Hepatocyte (in vitro differentiated cells): ENCODE measurements around the gene PPFIBP2. TPM values are rescaled to one million over a fixed set of nuclear protein-coding genes. Genes with fewer than 3 reads are reported as not detected.
"Not testable (repeated sequence)": the region's sequence is repeated elsewhere in the genome, so short reads cannot be mapped to it uniquely, and the experiment has no call there.

Experiments
- DNase-seq: peaks from one replicate; pipeline ENCODE4 v3.0.0-alpha.2; 2016; ENCODE audit warnings: low spot score
- H2AFZ ChIP-seq: fragments of 200-600 bp; sonication (generic); 2 replicates; pipeline ENCODE4 v1.6.0; 2016; ENCODE audit warnings: antibody characterized with exemption, mild to moderate bottlenecking
- H3K27ac ChIP-seq: fragments of 200-600 bp; sonication (generic); 2 replicates; pipeline ENCODE4 v1.5.1; 2016; ENCODE audit warnings: mild to moderate bottlenecking
- H3K27me3 ChIP-seq: fragments of 200-600 bp; sonication (generic); 2 replicates; pipeline ENCODE4 v1.6.1; 2016
- H3K36me3 ChIP-seq: fragments of 200-600 bp; sonication (generic); replicated peaks from 2 replicates; pipeline ENCODE4 v1.5.1; 2016; ENCODE audit warnings: low read depth; ENCODE audit not compliant: insufficient read depth
- H3K4me1 ChIP-seq: fragments of 200-600 bp; sonication (generic); 2 replicates; pipeline ENCODE4 v1.5.1; 2016; ENCODE audit warnings: mild to moderate bottlenecking, moderate library complexity; ENCODE audit not compliant: insufficient read depth
- H3K4me2 ChIP-seq: fragments of 200-600 bp; sonication (generic); 2 replicates; pipeline ENCODE4 v1.6.0; 2016
- H3K4me3 ChIP-seq: fragments of 200-600 bp; sonication (generic); 2 replicates; pipeline ENCODE4 v1.5.1; 2016; ENCODE audit warnings: mild to moderate bottlenecking
- H3K79me2 ChIP-seq: fragments of 200-600 bp; sonication (generic); 2 replicates; pipeline ENCODE4 v1.6.0; 2017; ENCODE audit warnings: mild to moderate bottlenecking
- H3K9me2 ChIP-seq: fragments of 200-600 bp; sonication (generic); replicated peaks from 2 replicates; pipeline ENCODE4 v1.6.0; 2017; ENCODE audit warnings: mild to moderate bottlenecking; ENCODE audit not compliant: insufficient read depth
- H3K9me3 ChIP-seq: fragments of 200-600 bp; sonication (generic); 2 replicates; pipeline ENCODE4 v1.5.1; 2016; ENCODE audit warnings: low read depth, mild to moderate bottlenecking
- H4K20me1 ChIP-seq: fragments of 200-600 bp; sonication (generic); 2 replicates; pipeline ENCODE4 v1.6.0; 2016; ENCODE audit warnings: mild to moderate bottlenecking; ENCODE audit not compliant: insufficient read depth, poor library complexity, severe bottlenecking
- CTCF ChIP-seq: fragments of 200-600 bp; sonication (generic); IDR thresholded peaks from 2 replicates; pipeline ENCODE4 v1.5.1; 2016; ENCODE audit warnings: antibody characterized with exemption, mild to moderate bottlenecking; ENCODE audit not compliant: poor library complexity
- EZH2 ChIP-seq: fragments of 200-600 bp; sonication (generic); IDR thresholded peaks from 2 replicates; pipeline ENCODE4 v1.6.1; 2016; ENCODE audit warnings: antibody characterized with exemption, mild to moderate bottlenecking, borderline replicate concordance
- EZH2phosphoT487 ChIP-seq: fragments of 200-600 bp; sonication (generic); IDR thresholded peaks from one replicate; pipeline ENCODE4 v1.6.1; 2018; ENCODE audit warnings: antibody characterized with exemption, mild to moderate bottlenecking, low read depth, moderate library complexity; ENCODE audit not compliant: unreplicated experiment, severe bottlenecking
- WGBS: methylation state at CpG from one replicate; pipeline ENCODE4 v1.1.6; 2016; ENCODE audit warnings: low lambda C conversion rate; ENCODE audit errors: missing lambda C conversion rate; 5-methylcytosine and 5-hydroxymethylcytosine counted together
- polyA plus RNA-seq: library from polyadenylated mRNA; unstranded; fragments of >200 nt; fragmentation: Nextera tagmentation; extraction: Ambion mirVana; gene quantifications from 2 replicates; pipeline ENCODE4 v1.2.1, GENCODE V29; 2016
- total RNA-seq: library from RNA; depleted of rRNA; stranded (reverse); fragments of >200 nt; gene quantifications from 2 replicates; pipeline ENCODE4 v1.2.3, GENCODE V29; 2014

Gene PPFIBP2
- total and polyA plus RNA-seq, 2 experiments from 2014 or later, result 33.9 to 55.8 TPM

GRCh38 chr11:7657306-7658025 lies 143.7 kb downstream of the PPFIBP2 start:
- DNase-seq, result peak; percentile 74
- no peaks in the 10 kb centered on the region for H3K9me2 ChIP-seq
- TF ChIP-seq CTCF (peak; percentile 53), EZH2phosphoT487 (no peak)
- no peak overlapping the region for H3K4me3 ChIP-seq
- WGBS, result 76% methylated on average over 15 of the region's 15 CpGs
- H3K4me1 ChIP-seq, result no peaks in the 10 kb centered on the region
- no peaks in the 10 kb centered on the region for H3K36me3 ChIP-seq
- no peaks in the 10 kb centered on the region for H3K9me3 ChIP-seq
- H3K4me2 ChIP-seq, result no peak overlapping the region
- H3K79me2 ChIP-seq, result no peaks in the 10 kb centered on the region
- no peaks in the 10 kb centered on the region for H3K27me3 ChIP-seq
- H4K20me1 ChIP-seq, result no peaks in the 10 kb centered on the region
- no peak overlapping the region for H3K27ac ChIP-seq
- no peak overlapping the region for H2AFZ ChIP-seq

GRCh38 chr11:7663531-7663930 lies 149.7 kb downstream of the PPFIBP2 start:
- not testable (repeated sequence) for H3K9me2 ChIP-seq, H3K9me3 ChIP-seq, H3K4me1 ChIP-seq, H3K79me2 ChIP-seq, H3K36me3 ChIP-seq, H3K27me3 ChIP-seq, H4K20me1 ChIP-seq, DNase-seq, H3K4me3 ChIP-seq, H3K27ac ChIP-seq, H3K4me2 ChIP-seq, H2AFZ ChIP-seq
- WGBS, result 76% methylated on average over 16 of the region's 16 CpGs

- Histone ChIP-seq H3K4me1 (no peaks in the 10 kb centered on the region), H3K36me3 (no peaks in the 10 kb centered on the region), H2AFZ (no peak overlapping the region), H3K27ac (no peak overlapping the region), H3K4me3 (no peak overlapping the region), H3K9me2 (no peaks in the 10 kb centered on the region), H3K4me2 (no peak overlapping the region), H3K27me3 (no peaks in the 10 kb centered on the region), H4K20me1 (no peaks in the 10 kb centered on the region), H3K9me3 (no peaks in the 10 kb centered on the region), H3K79me2 (no peaks in the 10 kb centered on the region)
- no peak for DNase-seq
- TF ChIP-seq CTCF (no peak), EZH2phosphoT487 (no peak), EZH2 (no peak)
- 89% methylated on average over 6 of the region's 6 CpGs for WGBS
These were observed 151.1 kb downstream of the PPFIBP2 start for GRCh38 chr11:7664867-7665266.

- Histone ChIP-seq H4K20me1 (no peaks in the 10 kb centered on the region), H3K9me3 (no peaks in the 10 kb centered on the region), H3K27me3 (no peaks in the 10 kb centered on the region), H3K27ac (no peak overlapping the region), H3K9me2 (no peaks in the 10 kb centered on the region), H3K79me2 (no peaks in the 10 kb centered on the region), H2AFZ (no peak overlapping the region), H3K4me1 (peaks cover under 1% of the 10 kb centered on the region), H3K4me3 (no peak overlapping the region), H3K36me3 (no peaks in the 10 kb centered on the region), H3K4me2 (peak overlapping the region; percentile 31)
- 61% methylated on average over 20 of the region's 20 CpGs for WGBS
- TF ChIP-seq EZH2 (no peak), CTCF (peak; percentile 87)
- peak; percentile 89 for DNase-seq
These were observed 151.9 kb downstream of the PPFIBP2 start for GRCh38 chr11:7665473-7666291.
